Uterus (tissue), 4 donors: ENCODE data around the gene PDE6B. TPM values are rescaled to one million over a fixed set of nuclear protein-coding genes. Genes with fewer than 3 reads are reported as not detected.
"Not testable (repeated sequence)": the region's sequence is repeated elsewhere in the genome, so short reads cannot be mapped to it uniquely, and the experiment has no call there.

ENCODE experiments used
- DNase-seq, 2 donors: peaks; one replicate each; pipeline ENCODE4 v3.0.0-alpha.2; 2019 to 2020
- H3K27ac ChIP-seq, 2 donors: fragments of 200-600 bp; sonication (generic); 1 replicate in 1 of 2; 2 replicates in 1 of 2; pipeline ENCODE4 v1.5.1; 2016 to 2018
- H3K27me3 ChIP-seq, 2 donors: fragments of 200-600 bp; sonication (generic); one replicate each; pipeline ENCODE4 v1.5.1; 2018 to 2019; ENCODE audit warnings: control low read depth in 1 of 2
- H3K36me3 ChIP-seq, 2 donors: fragments of 200-600 bp; sonication (generic); one replicate each; pipeline ENCODE4 v1.5.1; 2019; ENCODE audit warnings: control low read depth in 1 of 2
- H3K4me1 ChIP-seq, 2 donors: fragments of 200-600 bp; sonication (generic); one replicate each; pipeline ENCODE4 v1.5.1; 2018 to 2019; ENCODE audit warnings: control low read depth in 1 of 2
- H3K4me3 ChIP-seq, 2 donors: fragments of 200-600 bp; sonication (generic); 1 replicate in 1 of 2; 2 replicates in 1 of 2; pipeline ENCODE4 v1.5.1; 2018 to 2019; ENCODE audit warnings: mild to moderate bottlenecking in 1 of 2
- H3K9me3 ChIP-seq, 2 donors: fragments of 200-600 bp; sonication (generic); one replicate each; pipeline ENCODE4 v1.5.1; 2019; ENCODE audit warnings: control low read depth in 1 of 2
- POLR2A ChIP-seq, 2 donors: fragments of 450-650 bp; IDR thresholded peaks; one replicate each; pipeline ENCODE4 v1.6.1; 2016; ENCODE audit warnings: antibody characterized with exemption in 2 of 2, mild to moderate bottlenecking in 1 of 2, moderate library complexity in 1 of 2
- intact Hi-C: fragments of 100-400 bp; cut with DNase I; formaldehyde crosslinking; loops from one replicate; pipeline ENCODE4 v1.15.1; 2023; ENCODE audit warnings: low total_unique reads
- total RNA-seq, 4 donors: library from RNA; depleted of rRNA in 3 of 4; stranded (reverse); fragments of >200 nt in 3 of 4; gene quantifications; one replicate each; pipeline versions ENCODE4 v1.1.0 to v1.2.4, GENCODE V29; 2014 to 2023
- TF ChIP-seq, protein P1 (sequence below), 4 experiments: fragments of 200-600 bp in 2 of 4; fragments of 450-650 bp in 2 of 4; sonication (generic) in 2 of 4; IDR thresholded peaks; one replicate each; pipeline ENCODE4 v1.5.1; 2016 to 2019; ENCODE audit warnings: antibody characterized with exemption in 4 of 4, mild to moderate bottlenecking in 2 of 4, moderate library complexity in 1 of 4
- donor health status: DM: yes; HTN: yes; CAD: no.

Gene PDE6B
- total RNA-seq, 4 donors from 2014 or later: 0.26 to 16.2 (median 1.2) TPM; not detected in 1

DNA sequence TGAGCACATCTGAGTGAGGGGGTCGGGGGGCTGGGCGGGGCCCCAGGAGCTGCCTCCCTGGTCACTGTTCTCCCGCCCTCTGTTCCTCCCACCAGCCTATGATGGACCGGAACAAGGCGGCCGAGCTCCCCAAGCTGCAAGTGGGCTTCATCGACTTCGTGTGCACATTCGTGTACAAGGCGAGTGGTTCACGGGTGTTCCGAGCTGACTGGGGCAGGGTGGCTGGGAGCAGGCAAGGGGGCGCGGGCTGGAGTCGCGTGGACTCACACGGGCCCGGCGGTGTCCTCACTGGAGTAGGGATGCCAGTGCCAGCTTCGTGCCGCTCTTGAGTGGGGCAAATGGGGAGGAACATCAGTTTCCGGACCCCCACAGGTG is 41.0 kb downstream of the PDE6B start:
- TF ChIP-seq, protein P1, sequence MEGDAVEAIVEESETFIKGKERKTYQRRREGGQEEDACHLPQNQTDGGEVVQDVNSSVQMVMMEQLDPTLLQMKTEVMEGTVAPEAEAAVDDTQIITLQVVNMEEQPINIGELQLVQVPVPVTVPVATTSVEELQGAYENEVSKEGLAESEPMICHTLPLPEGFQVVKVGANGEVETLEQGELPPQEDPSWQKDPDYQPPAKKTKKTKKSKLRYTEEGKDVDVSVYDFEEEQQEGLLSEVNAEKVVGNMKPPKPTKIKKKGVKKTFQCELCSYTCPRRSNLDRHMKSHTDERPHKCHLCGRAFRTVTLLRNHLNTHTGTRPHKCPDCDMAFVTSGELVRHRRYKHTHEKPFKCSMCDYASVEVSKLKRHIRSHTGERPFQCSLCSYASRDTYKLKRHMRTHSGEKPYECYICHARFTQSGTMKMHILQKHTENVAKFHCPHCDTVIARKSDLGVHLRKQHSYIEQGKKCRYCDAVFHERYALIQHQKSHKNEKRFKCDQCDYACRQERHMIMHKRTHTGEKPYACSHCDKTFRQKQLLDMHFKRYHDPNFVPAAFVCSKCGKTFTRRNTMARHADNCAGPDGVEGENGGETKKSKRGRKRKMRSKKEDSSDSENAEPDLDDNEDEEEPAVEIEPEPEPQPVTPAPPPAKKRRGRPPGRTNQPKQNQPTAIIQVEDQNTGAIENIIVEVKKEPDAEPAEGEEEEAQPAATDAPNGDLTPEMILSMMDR (IDR thresholded peaks at IDR 0.05): no peak
- TF ChIP-seq POLR2A (IDR thresholded peaks at IDR 0.05): no peak
- Histone ChIP-seq H3K9me3 (no peaks in the 10 kb centered on the region), H3K4me3 (no peak overlapping the region), H3K27ac (no peak overlapping the region), H3K27me3 (no peaks in the 10 kb centered on the region), H3K36me3 (no peaks in the 10 kb centered on the region), H3K4me1 (no peaks in the 10 kb centered on the region)
- intact Hi-C loops: no loop called here
- DNase-seq: no peak

DNA sequence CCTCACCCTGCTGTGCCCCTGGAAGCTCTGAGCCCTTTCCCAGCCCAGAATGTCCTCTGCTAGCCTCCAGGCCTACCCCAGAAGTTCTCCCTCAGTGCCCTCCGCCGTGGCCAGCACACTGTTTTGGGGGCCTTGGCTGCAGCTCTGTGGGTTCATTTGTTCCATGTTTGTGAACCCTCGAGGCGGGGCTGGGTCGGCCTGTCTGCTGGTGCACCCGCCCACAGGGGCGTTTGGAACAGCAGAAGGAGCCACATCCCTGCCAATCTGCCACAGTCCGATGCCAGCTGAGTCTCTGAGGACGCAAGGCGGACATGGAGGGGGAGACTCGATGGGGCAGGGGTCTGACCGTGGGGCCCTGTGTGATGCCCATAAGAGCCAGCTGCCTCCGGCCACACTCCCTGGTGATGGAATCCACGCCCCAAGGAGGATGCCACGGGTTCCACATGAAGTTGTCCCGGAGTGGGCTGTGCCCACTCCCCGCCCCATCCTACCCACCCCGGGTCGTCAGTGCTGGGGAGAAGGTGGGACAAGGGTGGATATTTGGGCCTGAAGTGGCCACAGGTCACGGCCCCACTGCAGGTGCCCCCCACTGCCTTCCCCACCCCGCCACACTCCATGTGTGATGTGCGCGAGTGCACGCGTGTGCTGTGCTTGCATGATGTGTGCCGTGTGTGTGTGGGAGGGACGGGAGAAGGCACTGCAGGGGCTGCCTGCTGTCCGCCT is 41.6 kb downstream of the PDE6B start:
- no peak for DNase-seq
- H3K4me3 ChIP-seq: no peak overlapping the region
- no peaks in the 10 kb centered on the region for H3K36me3 ChIP-seq
- H3K27ac ChIP-seq: no peak overlapping the region
- no peaks in the 10 kb centered on the region for H3K4me1 ChIP-seq
- H3K9me3 ChIP-seq: no peaks in the 10 kb centered on the region
- H3K27me3 ChIP-seq: no peaks in the 10 kb centered on the region
- no peak for TF ChIP-seq POLR2A (IDR thresholded peaks at IDR 0.05)
- TF ChIP-seq, protein P1 (IDR thresholded peaks at IDR 0.05): no peak
- intact Hi-C loops: no loop called here

GRCh38 chr4:667545-667925 is 42.2 kb downstream of the PDE6B start:
- no peak overlapping the region for H3K27ac ChIP-seq
- no peak for TF ChIP-seq POLR2A (IDR thresholded peaks at IDR 0.05)
- TF ChIP-seq, protein P1 (IDR thresholded peaks at IDR 0.05): no peak
- H3K36me3 ChIP-seq: no peaks in the 10 kb centered on the region
- intact Hi-C loops: no loop called here
- no peak for DNase-seq
- H3K4me3 ChIP-seq: no peak overlapping the region
- H3K27me3 ChIP-seq: no peaks in the 10 kb centered on the region
- no peaks in the 10 kb centered on the region for H3K4me1 ChIP-seq
- H3K9me3 ChIP-seq: no peaks in the 10 kb centered on the region

DNA sequence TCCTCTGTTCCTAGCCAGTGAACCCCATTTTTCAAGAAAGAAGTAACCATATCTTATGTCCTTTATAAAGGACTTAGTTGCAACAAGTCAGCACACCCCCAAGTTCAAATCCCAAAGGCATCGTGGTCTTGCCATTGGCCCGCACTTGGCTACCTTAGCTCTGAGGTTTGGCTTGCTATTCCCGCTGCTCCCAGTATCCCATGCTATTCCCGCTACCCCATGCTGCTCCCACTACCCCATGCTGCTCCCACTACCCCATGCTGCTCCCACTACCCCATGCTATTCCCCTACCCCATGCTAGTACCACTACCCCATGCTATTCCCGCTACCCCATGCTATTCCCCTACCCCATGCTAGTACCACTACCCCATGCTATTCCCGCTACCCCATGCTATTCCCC is 42.8 kb downstream of the PDE6B start:
- H3K27me3 ChIP-seq, H3K27ac ChIP-seq, H3K4me1 ChIP-seq, H3K9me3 ChIP-seq, H3K4me3 ChIP-seq, intact Hi-C loops, H3K36me3 ChIP-seq, DNase-seq: not testable (repeated sequence)

DNA sequence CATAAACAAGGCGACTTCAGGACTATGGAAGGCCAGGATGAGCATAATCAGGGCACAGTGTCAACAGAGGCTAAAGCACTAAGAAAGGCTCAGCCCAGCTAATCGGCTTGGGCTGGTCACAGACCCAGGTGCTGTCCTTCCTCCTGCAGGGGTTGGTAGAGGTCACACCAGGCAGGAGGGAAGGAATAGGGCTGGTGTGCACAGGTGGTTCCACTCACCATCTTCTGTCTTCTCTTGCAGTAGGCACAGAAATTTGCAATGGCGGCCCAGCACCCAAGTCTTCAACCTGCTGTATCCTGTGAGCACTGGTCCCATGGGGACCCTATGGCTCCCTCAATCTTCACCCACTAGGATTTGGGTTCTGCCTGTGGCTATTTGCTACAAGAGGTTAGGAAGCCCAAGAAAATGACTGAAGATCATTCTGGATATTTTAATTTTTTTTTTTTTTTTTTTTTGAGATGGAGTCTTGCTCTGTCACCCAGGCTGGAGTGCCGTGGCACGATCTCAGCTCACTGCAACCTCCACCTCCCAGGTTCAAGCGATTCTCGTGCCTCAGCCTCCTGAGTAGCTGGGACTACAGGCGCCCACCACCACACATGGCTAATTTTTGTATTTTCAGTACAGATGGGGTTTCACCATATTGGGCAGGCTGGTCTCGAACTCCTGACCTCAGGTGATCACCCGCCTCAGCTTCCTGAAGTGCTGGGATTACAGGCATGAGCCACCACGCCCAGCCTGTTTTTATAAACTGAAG is 44.6 kb downstream of the PDE6B start:
- H3K9me3 ChIP-seq, H3K27ac ChIP-seq, intact Hi-C loops, DNase-seq, H3K36me3 ChIP-seq, H3K4me3 ChIP-seq, H3K4me1 ChIP-seq, H3K27me3 ChIP-seq: not testable (repeated sequence)

DNA sequence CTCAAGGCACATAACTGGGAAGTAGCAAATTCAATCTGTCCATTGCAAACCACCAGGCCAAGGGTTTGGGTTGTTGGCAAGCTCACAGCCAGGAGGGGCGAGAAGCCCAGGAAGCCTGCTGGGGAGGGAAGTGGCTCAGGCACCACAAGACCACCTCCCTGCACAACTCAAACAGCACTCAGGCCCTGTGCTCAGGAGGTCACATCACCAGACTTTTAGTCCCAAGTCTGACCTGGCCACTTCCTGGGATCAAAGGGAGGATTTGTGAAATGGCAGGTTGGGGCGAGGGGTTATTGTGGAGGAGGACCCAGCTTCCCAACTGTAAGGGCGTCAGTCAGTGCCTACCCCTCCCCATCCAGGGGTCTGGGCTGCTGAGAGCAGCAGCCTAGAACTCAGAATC is 46.4 kb downstream of the PDE6B start:
- intact Hi-C loops: no loop called here
- TF ChIP-seq, protein P1 (IDR thresholded peaks at IDR 0.05): no peak
- TF ChIP-seq POLR2A (IDR thresholded peaks at IDR 0.05): no peak

More for the DNA sequence above, 46.4 kb downstream of the PDE6B start:
- Histone ChIP-seq H3K4me1 (peaks cover 6 to 7% of the 10 kb centered on the region in 2 donors), H3K27me3 (no peaks in the 10 kb centered on the region), H3K9me3 (no peaks in the 10 kb centered on the region), H3K4me3 (no peak overlapping the region), H3K27ac (no peak overlapping the region), H3K36me3 (no peaks in the 10 kb centered on the region)
- no peak for DNase-seq
